Neural cell (in vitro differentiated cells): Measurements from ENCODE around the gene SGO2. TPM values are rescaled to one million over a fixed set of nuclear protein-coding genes. Genes with fewer than 3 reads are reported as not detected.

Source experiments
- H2AFZ ChIP-seq: fragments of 200-600, 300-800 bp; sonication (generic), shearing (Covaris generic); 2 replicates; pipeline ENCODE4 v1.6.0; 2014; ENCODE audit warnings: low read depth, mild to moderate bottlenecking, antibody characterized with exemption, low read length, moderate library complexity
- H3F3A ChIP-seq: fragments of 200-600 bp; shearing (Covaris generic); 2 replicates; pipeline ENCODE4 v1.6.1; 2016; ENCODE audit warnings: mild to moderate bottlenecking, moderate library complexity, mixed read lengths, antibody characterized with exemption, low read length; ENCODE audit not compliant: insufficient read depth, poor library complexity, severe bottlenecking
- H3K27ac ChIP-seq: fragments of 200-600, 300-800 bp; sonication (generic), shearing (Covaris generic); 2 replicates; pipeline ENCODE4 v1.5.1; 2014; ENCODE audit warnings: mild to moderate bottlenecking, low read length, moderate library complexity
- H3K27me3 ChIP-seq: fragments of 300-800, 200-600 bp; sonication (generic), shearing (Covaris generic); 2 replicates; pipeline ENCODE4 v1.6.0; 2014; ENCODE audit warnings: mild to moderate bottlenecking, low read depth, low read length, moderate library complexity; ENCODE audit not compliant: insufficient read depth
- H3K36me3 ChIP-seq: fragments of 300-800, 200-600 bp; sonication (generic), shearing (Covaris generic); 2 replicates; pipeline ENCODE4 v1.5.1; 2014; ENCODE audit warnings: mild to moderate bottlenecking, antibody characterized with exemption, low read length, moderate library complexity; ENCODE audit not compliant: insufficient read depth
- H3K4me2 ChIP-seq: fragments of 300-800, 200-600 bp; sonication (generic), shearing (Covaris generic); 2 replicates; pipeline ENCODE4 v1.6.0; 2014; ENCODE audit warnings: mild to moderate bottlenecking, low read length
- H3K4me3 ChIP-seq: fragments of 300-800, 200-600 bp; sonication (generic), shearing (Covaris generic); 2 replicates; pipeline ENCODE4 v1.5.1; 2014; ENCODE audit warnings: mild to moderate bottlenecking, low read length, moderate library complexity
- H3K79me2 ChIP-seq: fragments of 200-600 bp; shearing (Covaris generic); replicated peaks from 2 replicates; pipeline ENCODE4 v1.6.0; 2014; ENCODE audit warnings: mild to moderate bottlenecking, low read length, moderate library complexity; ENCODE audit not compliant: insufficient read depth
- H3K9ac ChIP-seq: fragments of 300-800, 200-600 bp; sonication (generic), shearing (Covaris generic); 2 replicates; pipeline ENCODE4 v1.6.1; 2016; ENCODE audit warnings: mild to moderate bottlenecking, low read length, mixed read lengths
- H3K9me2 ChIP-seq: fragments of 200-600 bp; shearing (Covaris generic); 2 replicates; pipeline ENCODE4 v1.6.1; 2016; ENCODE audit warnings: mild to moderate bottlenecking, low read length, mixed read lengths; ENCODE audit not compliant: insufficient read depth
- H3K9me3 ChIP-seq: fragments of 200-600, 300-800 bp; sonication (generic), shearing (Covaris generic); 2 replicates; pipeline ENCODE4 v1.6.1; 2016; ENCODE audit warnings: mild to moderate bottlenecking, mixed run types, low read length, moderate library complexity, mixed read lengths
- H4K20me1 ChIP-seq: fragments of 200-600 bp; shearing (Covaris generic); 2 replicates; pipeline ENCODE4 v1.6.1; 2016; ENCODE audit warnings: mild to moderate bottlenecking, mixed run types; ENCODE audit not compliant: insufficient read depth
- CTCF ChIP-seq: fragments of 450-650 bp; IDR thresholded peaks from 2 replicates; pipeline ENCODE4 v1.5.1; 2014; ENCODE audit warnings: antibody characterized with exemption, mild to moderate bottlenecking, moderate library complexity; ENCODE audit not compliant: poor library complexity, severe bottlenecking
- EP300 ChIP-seq: fragments of 450-650 bp; conservative IDR thresholded peaks from 2 replicates; pipeline ENCODE4 v1.6.1; 2014; ENCODE audit warnings: antibody characterized with exemption, mild to moderate bottlenecking, moderate library complexity; ENCODE audit not compliant: poor library complexity, severe bottlenecking
- EZH2 ChIP-seq: fragments of 200-600, 300-800 bp; shearing (Covaris generic), sonication (generic); IDR thresholded peaks from 2 replicates; pipeline ENCODE4 v1.6.1; 2014; ENCODE audit warnings: antibody characterized with exemption, low read length, borderline replicate concordance, mild to moderate bottlenecking; ENCODE audit not compliant: insufficient read depth, poor library complexity, severe bottlenecking
- MXI1 ChIP-seq: fragments of 450-650 bp; conservative IDR thresholded peaks from 2 replicates; pipeline ENCODE4 v1.6.1; 2014; ENCODE audit warnings: antibody characterized with exemption, mild to moderate bottlenecking; ENCODE audit not compliant: poor library complexity, severe bottlenecking
- POLR2AphosphoS5 ChIP-seq: IDR thresholded peaks from 2 replicates; pipeline ENCODE4 v1.6.1; 2012
- RAD21 ChIP-seq: fragments of 450-650 bp; conservative IDR thresholded peaks from 2 replicates; pipeline ENCODE4 v1.6.1; 2014; ENCODE audit warnings: antibody characterized with exemption, mild to moderate bottlenecking, moderate library complexity
- REST ChIP-seq: IDR thresholded peaks from 2 replicates; pipeline ENCODE4 v1.6.1; 2012; ENCODE audit warnings: borderline replicate concordance
- SMC3 ChIP-seq: fragments of 450-650 bp; conservative IDR thresholded peaks from 2 replicates; pipeline ENCODE4 v1.6.1; 2014; ENCODE audit warnings: antibody characterized with exemption, mild to moderate bottlenecking, moderate library complexity; ENCODE audit not compliant: poor library complexity
- TAF1 ChIP-seq: IDR thresholded peaks from 2 replicates; pipeline ENCODE4 v1.6.1; 2012; ENCODE audit warnings: low read depth
- polyA plus RNA-seq: library from polyadenylated mRNA; depleted of rRNA; stranded (reverse); fragments of >200 nt; gene quantifications from 2 replicates; pipeline ENCODE4 v1.2.3, GENCODE V29; 2014

Gene SGO2
- polyA plus RNA-seq, 1 donor from 2014 or later, result 0.73 TPM

GRCh38 chr2:200590090-200590489 is 64.1 kb downstream of the SGO2 start:
- TF ChIP-seq CTCF (no peak), TAF1 (no peak), EP300 (no peak), SMC3 (no peak), POLR2AphosphoS5 (no peak), MXI1 (no peak), EZH2 (no peak), RAD21 (no peak), REST (no peak)
- H3K9me3 ChIP-seq, result no peaks in the 10 kb centered on the region
- peaks cover 14% of the 10 kb centered on the region for H3K27me3 ChIP-seq
- no peaks in the 10 kb centered on the region for H3K79me2 ChIP-seq
- no peaks in the 10 kb centered on the region for H3K36me3 ChIP-seq
- no peak overlapping the region for H3K4me2 ChIP-seq
- H3K27ac ChIP-seq, result no peak overlapping the region
- no peak overlapping the region for H3K9ac ChIP-seq
- no peaks in the 10 kb centered on the region for H4K20me1 ChIP-seq
- no peak overlapping the region for H3K4me3 ChIP-seq
- H3K9me2 ChIP-seq, result no peaks in the 10 kb centered on the region
- H3F3A ChIP-seq, result no peaks in the 10 kb centered on the region
- H2AFZ ChIP-seq, result no peak overlapping the region

GRCh38 chr2:200591308-200591707 is 65.3 kb downstream of the SGO2 start:
- Histone ChIP-seq H3K27me3 (peaks cover 4% of the 10 kb centered on the region), H3K36me3 (no peaks in the 10 kb centered on the region)

More at GRCh38 chr2:200591308-200591707, 65.3 kb downstream of the SGO2 start:
- H3K4me2 ChIP-seq, result no peak overlapping the region
- H3F3A ChIP-seq, result no peaks in the 10 kb centered on the region
- no peaks in the 10 kb centered on the region for H3K79me2 ChIP-seq
- no peaks in the 10 kb centered on the region for H4K20me1 ChIP-seq
- H3K9me2 ChIP-seq, result no peaks in the 10 kb centered on the region
- TF ChIP-seq MXI1, result no peak
- no peak for TF ChIP-seq SMC3
- TF ChIP-seq CTCF, result no peak
- TF ChIP-seq REST, result no peak
- TF ChIP-seq RAD21, result no peak
- no peak for TF ChIP-seq POLR2AphosphoS5
- no peak for TF ChIP-seq EZH2
- TF ChIP-seq EP300, result no peak
- no peak for TF ChIP-seq TAF1
- no peak overlapping the region for H3K4me3 ChIP-seq
- no peak overlapping the region for H3K27ac ChIP-seq
- H3K9ac ChIP-seq, result no peak overlapping the region
- H3K9me3 ChIP-seq, result no peaks in the 10 kb centered on the region
- H2AFZ ChIP-seq, result no peak overlapping the region
